HG03066 (cell line): ENCODE data around the gene HERC2.
"Not testable (repeated sequence)": the region's sequence is repeated elsewhere in the genome, so short reads cannot be mapped to it uniquely, and the experiment has no call there.

Experiments
- ATAC-seq: cut with Tn5 transposase; IDR thresholded peaks from one replicate; pipeline ENCODE4 v1.9.1; 2021; ENCODE audit warnings: low read depth; ENCODE audit not compliant: unreplicated experiment

Gene HERC2

GRCh38 chr15:28322129-28322588 is at the start of gene HERC2:
TSS of gene HERC2 (minus strand) at chr15:28322179. CDS start at chr15:28321433, 746 bp downstream.
- ATAC-seq, result not testable (repeated sequence)

GRCh38 chr15:28365502-28365901 is 43.5 kb upstream of the HERC2 start:
- not testable (repeated sequence) for ATAC-seq

GRCh38 chr15:28357984-28358383 is 36.0 kb upstream of the HERC2 start, which contains the start of gene GOLGA6L24:
TSS of gene GOLGA6L24 (minus strand) at chr15:28358084. CDS start at chr15:28358023, 61 bp downstream.
- ATAC-seq, result not testable (repeated sequence)

GRCh38 chr15:28321358-28322078 is 461 bp downstream of the HERC2 start:
- ATAC-seq, result not testable (repeated sequence)

- ATAC-seq, result not testable (repeated sequence)
Observed at GRCh38 chr15:28319725-28320124, 2.3 kb downstream of the HERC2 start.

GRCh38 chr15:28318828-28319227 is 3.2 kb downstream of the HERC2 start:
- not testable (repeated sequence) for ATAC-seq

- ATAC-seq, result not testable (repeated sequence)
Observed at GRCh38 chr15:28318122-28318521, 3.9 kb downstream of the HERC2 start.

GRCh38 chr15:28316958-28317357 is 5.0 kb downstream of the HERC2 start:
- ATAC-seq, result not testable (repeated sequence)

- ATAC-seq, result not testable (repeated sequence)
Observed at GRCh38 chr15:28310454-28310853, 11.5 kb downstream of the HERC2 start.

GRCh38 chr15:28308718-28309117 is 13.3 kb downstream of the HERC2 start:
- ATAC-seq, result not testable (repeated sequence)

- not testable (repeated sequence) for ATAC-seq
Observed at GRCh38 chr15:28305700-28306099, 16.3 kb downstream of the HERC2 start.

- not testable (repeated sequence) for ATAC-seq
Observed at GRCh38 chr15:28297434-28297833, 24.5 kb downstream of the HERC2 start.

GRCh38 chr15:28296814-28297213 is 25.2 kb downstream of the HERC2 start:
- not testable (repeated sequence) for ATAC-seq

GRCh38 chr15:28295009-28295563 is 26.9 kb downstream of the HERC2 start:
- ATAC-seq, result not testable (repeated sequence)

- ATAC-seq, result not testable (repeated sequence)
Observed at GRCh38 chr15:28294560-28294959, 27.4 kb downstream of the HERC2 start.

GRCh38 chr15:28289694-28290463 is 32.1 kb downstream of the HERC2 start:
- no peak for ATAC-seq

- peak; percentile 78 for ATAC-seq
Observed at GRCh38 chr15:28288830-28289693, 32.9 kb downstream of the HERC2 start.

GRCh38 chr15:28286659-28287058 is 35.3 kb downstream of the HERC2 start:
- ATAC-seq, result not testable (repeated sequence)

- ATAC-seq, result no peak
Observed at GRCh38 chr15:28286031-28286430, 35.9 kb downstream of the HERC2 start.

GRCh38 chr15:28281876-28282275 is 40.1 kb downstream of the HERC2 start:
- no peak for ATAC-seq
